GM18508 (cell line): ENCODE data around the gene PERCC1.

ENCODE experiments used
- ATAC-seq: cut with Tn5 transposase; IDR thresholded peaks from one replicate; pipeline ENCODE4 v1.9.1; 2021; ENCODE audit warnings: moderate number of reproducible peaks; ENCODE audit not compliant: insufficient read depth, unreplicated experiment

The PERCC1 gene

GRCh38 chr16:1408171-1408837 is 22.6 kb upstream of the PERCC1 start:
- ATAC-seq: no peak

DNA sequence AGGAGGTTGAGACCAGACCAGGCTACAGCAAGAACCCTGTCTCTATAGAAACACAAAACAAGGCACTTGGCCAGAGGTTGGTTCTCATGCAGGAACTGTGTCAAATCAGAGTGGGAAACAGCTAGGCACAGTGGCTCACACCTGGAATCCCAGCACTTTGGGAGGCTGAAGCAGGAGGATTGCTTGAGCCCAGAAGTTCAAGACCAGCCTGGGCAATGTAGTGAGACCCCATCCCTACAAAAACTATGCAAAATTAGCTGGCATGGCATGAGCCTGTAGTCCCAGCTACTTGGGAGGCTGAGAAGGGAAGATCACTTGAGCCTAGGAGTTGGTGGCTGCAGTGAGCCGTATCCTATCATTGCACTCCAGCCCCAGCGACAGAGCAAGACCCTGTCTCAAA is 18.0 kb upstream of the PERCC1 start:
- ATAC-seq: no peak

- no peak for ATAC-seq
These were observed 17.0 kb upstream of the PERCC1 start for GRCh38 chr16:1413684-1414531.

DNA sequence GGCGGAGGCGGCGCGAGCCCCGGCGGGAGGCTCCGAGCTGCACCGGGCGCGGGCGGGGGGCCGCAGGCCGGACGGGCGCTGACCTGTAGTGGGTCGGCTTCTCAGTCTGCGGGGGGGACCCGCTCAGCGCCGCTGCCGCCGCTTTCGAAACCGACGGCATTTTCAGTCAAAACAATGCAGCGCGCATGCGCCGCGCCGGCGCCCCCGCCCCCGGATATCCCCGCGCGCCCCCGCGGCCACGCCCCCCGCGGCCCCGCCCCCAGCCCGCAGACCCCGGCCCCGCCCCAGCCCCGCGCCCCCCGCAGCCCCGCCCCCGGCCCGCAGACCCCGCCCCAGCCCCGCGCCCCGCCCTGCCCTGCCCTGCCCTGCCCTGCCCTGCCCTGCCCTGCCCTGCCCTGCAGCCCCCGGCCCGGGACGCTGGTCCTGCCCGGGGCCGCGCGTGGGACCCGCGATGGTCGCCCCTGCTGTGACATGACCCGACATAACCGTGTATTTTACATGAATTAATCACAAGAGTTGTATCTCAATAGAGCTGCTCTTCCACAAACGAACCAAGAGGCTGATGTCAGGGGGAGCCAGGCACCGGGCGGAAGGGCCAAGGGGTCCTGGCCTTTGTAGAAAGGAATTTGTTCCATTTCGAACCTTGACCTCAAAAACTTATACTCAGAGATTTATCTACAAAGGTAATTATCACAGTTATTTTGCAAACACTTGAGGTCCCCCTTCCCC is 16.2 kb upstream of the PERCC1 start, which contains the start of gene UNKL:
Gene UNKL (minus strand): TSS at position 173 of the 729 bp plus-strand sequence. CDS start 13 bp downstream, at position 160.
- ATAC-seq: no peak

- ATAC-seq: no peak
These were observed 14.3 kb upstream of the PERCC1 start for GRCh38 chr16:1416521-1416941.

GRCh38 chr16:1420111-1420539 is 10.8 kb upstream of the PERCC1 start:
- peak; percentile 4 for ATAC-seq

DNA sequence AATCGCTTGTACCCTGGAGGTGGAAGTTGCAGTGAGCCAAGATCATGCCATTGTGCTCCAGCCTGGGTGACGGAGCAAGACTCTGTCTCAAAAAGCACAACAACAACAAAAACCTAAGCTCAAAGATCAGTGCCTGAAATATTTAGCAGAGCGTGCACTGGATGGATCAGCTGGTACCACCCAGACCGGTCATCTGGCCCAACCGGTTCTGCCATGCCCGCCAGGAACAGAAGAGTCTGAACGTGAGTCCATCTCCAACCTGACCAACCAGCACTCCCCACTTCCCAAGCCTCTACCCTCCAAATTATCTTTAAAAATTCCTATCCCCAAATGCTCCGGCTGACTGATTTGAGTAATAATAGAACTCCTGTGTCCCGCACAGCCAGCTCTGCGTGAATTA is 8.8 kb upstream of the PERCC1 start:
- no peak for ATAC-seq

DNA sequence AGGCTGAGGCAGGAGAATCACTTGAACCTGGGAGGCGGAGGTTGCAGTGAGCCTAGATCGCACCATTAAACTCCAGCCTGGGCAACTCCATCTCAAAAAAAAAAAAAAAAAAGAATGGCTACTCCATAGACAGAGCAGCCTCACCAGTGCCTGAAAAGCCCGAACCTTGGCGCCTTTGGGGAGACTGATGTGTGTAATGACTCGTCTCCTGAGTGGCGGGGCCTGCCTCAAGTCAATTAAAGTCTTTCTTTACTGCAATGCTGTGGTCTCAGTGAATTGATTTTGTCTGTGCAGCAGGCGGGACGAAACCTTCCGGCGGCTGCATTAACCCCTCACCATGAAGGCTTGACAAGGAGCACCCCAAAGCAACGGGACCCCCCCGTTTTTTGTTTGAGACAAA is 6.8 kb upstream of the PERCC1 start:
- ATAC-seq: no peak

DNA sequence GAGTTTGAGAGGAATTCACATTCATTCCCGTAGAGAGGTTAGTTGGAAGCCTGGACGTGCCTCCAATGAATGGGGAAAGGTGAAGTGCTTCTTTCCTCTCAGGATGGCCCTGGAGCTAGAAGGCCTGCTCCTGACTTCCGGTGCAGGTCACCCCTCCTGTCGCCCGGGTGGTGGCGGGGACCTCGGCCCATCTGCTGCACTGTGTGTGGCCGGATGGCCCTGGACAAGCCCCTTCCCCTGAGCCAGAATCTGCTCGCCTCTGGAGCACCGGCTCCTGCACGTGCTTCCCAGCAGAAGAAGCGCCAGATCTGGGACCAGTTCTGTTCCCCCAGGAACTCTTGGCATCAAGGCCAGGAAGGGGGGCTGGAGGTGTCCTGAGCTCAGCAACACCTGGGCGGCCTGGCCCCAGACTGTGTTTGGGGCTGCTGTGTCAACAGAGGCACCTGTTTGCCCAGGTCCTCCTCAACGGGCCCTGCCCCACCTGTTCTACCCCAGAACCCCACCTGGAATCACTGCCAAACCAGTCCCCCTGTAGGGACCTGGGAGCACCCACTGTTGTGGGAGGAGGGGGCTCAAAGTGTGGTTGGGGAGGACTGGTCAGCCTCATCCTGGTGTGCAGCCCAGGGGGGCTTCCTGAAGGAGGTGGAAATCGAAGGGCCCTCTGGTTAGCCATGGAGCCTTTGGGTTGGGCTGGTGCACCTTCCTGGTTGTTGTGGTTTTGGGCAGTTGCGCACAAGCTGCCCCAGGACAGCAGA is 5.1 kb upstream of the PERCC1 start:
- no peak for ATAC-seq

- no peak for ATAC-seq
These were observed 4.0 kb upstream of the PERCC1 start for GRCh38 chr16:1426734-1427471.

DNA sequence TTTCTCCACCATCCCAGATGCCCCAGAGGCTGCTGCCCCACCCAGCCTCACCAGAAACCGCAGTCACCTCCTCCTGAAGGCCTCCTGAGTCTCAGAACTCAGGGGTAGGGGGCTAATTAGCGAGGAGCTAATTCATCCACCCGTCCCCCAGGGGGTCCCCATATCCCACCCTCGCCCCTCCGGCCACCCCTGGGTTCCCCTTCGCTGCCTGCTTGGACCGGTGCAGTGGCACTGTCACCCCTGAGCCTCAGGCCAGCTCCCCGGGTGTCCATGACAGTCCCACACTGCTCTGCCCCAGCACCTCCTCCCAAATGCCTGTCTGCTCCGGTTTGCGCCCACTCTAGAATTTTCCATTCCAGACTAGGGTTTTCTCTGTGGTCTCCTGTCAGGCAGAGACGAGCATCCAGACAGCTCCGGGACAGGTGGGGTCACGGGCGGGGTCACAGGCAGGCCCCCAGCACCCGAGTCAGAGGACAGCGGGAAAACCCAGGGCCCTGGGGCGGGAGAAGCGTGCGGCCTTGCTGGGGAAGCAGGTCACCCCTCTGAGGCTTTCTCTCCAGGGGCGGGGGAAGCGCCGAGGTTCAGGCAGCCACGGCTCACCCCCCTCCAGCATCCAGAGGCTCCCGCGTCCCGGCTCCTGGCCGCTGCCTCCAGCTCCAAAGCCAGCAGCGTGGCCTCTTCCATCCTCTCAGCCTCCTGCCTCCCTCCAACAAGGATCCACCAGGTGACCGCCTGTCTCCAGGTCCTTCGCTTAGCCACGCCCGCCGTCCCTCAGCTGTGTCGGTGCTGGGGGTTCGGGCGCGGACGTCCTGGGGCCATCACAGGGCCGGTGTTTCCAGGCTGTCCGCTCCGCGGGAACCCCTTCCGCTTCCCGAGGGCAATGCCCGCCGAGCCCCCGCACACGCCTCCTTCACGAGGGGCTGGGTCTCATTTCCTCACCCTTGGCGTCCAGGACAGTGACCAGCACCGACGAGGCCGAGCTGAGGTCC is 3.1 kb upstream of the PERCC1 start:
- no peak for ATAC-seq

DNA sequence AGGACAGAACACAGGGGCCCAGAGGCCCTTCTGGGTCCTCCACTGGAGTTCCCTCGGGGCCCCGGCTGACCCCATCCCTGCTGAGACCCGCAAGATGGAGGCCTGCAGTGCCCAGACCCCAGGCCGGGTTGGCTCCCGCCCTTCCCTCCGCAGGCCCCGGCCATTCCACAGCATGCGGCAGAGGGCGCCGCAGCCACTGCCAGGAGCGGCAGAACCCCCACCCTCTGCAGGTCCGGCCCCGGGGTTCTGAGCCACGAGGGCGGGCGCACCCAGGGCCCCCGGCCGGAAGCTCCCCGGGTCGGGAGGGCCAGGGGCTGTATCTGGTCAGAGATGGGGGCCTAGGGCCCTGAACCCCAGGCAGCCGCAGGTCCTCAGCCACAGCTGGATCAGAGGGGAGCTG is 2.4 kb upstream of the PERCC1 start:
- no peak for ATAC-seq

- no peak for ATAC-seq
These were observed 1.9 kb upstream of the PERCC1 start for GRCh38 chr16:1429012-1429411.

DNA sequence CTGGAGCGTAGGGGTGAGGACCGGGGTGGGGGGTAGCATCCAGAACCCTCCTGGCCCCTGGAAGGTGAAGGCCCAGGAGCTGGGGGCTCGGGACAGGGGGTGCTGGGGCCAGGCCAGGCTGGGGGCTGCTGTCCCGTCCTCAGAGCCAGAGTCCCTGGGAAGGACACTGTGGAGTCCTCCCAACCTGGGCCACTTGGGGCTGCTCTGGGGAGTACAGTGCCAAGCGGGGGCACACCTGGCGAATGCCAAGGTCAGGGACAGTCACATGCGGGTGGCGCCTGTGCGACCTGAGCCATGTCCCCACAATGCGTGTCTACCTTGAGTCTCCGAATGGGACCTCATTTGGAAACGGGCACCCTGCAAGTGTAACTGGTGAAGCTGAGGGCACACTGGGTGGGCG is 1.2 kb upstream of the PERCC1 start:
- ATAC-seq: no peak

DNA sequence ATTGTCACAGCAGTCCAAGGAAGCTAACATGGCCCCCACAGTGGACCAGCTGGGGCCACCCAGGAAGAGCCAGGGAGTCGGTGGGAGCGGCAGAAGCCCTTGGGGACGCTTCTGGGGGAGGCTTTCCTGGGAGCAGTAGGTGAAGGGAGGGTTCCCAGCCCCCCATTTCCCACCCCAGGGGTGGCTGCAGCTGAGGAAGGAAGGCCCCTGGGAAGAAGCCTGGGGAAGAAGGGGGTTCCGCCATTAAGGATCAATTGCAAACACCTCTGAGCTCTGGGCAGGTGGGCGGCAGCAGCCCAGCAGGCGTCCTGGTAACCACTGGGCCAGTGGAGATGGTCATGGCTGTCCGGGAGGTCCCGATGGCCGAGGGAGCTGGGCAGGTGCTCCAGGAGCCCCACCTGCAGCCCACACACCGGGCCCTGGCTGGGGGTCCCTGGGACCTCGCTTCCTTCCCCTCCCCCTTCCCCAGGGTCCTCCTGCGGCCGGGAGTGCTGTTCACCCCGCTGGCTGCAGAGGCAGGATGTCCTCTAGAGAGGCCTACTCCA is 592 bp upstream of the PERCC1 start:
- ATAC-seq: no peak

GRCh38 chr16:1431497-1432270 is 806 bp downstream of the PERCC1 start:
- ATAC-seq: no peak
